ENCODE data around the gene CEND1.

Gene CEND1

GRCh38 chr11:811446-812245 is 21.8 kb upstream of the CEND1 start:
- DNase-seq (ENCODE audit: low spot score): no peak

GRCh38 chr11:810040-810567 is 20.2 kb upstream of the CEND1 start:
- DNase-seq (ENCODE audit: low spot score): no peak

- DNase-seq (ENCODE audit: low spot score): peak; percentile 97
Observed at GRCh38 chr11:809287-810039, 19.6 kb upstream of the CEND1 start, which contains the start of gene RPLP2. RPLP2 (plus strand) TSS chr11:809967; CDS start chr11:810235, 268 bp downstream.

GRCh38 chr11:808427-809286 is 18.8 kb upstream of the CEND1 start:
- DNase-seq (ENCODE audit: low spot score): no peak

- peak; percentile 63 for DNase-seq (ENCODE audit: low spot score)
Observed at GRCh38 chr11:804599-804964, 14.7 kb upstream of the CEND1 start.

- DNase-seq (ENCODE audit: low spot score): no peak
Observed at GRCh38 chr11:803770-804598, 14.1 kb upstream of the CEND1 start.

GRCh38 chr11:803467-803742 is 13.5 kb upstream of the CEND1 start:
- DNase-seq (ENCODE audit: low spot score): no peak

GRCh38 chr11:802693-803466 is 13.0 kb upstream of the CEND1 start:
- no peak for DNase-seq (ENCODE audit: low spot score)

GRCh38 chr11:802018-802617 is 12.2 kb upstream of the CEND1 start:
- DNase-seq (ENCODE audit: low spot score): no peak

- no peak for DNase-seq (ENCODE audit: low spot score)
Observed at GRCh38 chr11:801097-801780, 11.3 kb upstream of the CEND1 start.

GRCh38 chr11:800473-800872 is 10.6 kb upstream of the CEND1 start:
- DNase-seq (ENCODE audit: low spot score): no peak

GRCh38 chr11:799641-800316 is 9.9 kb upstream of the CEND1 start:
- DNase-seq (ENCODE audit: low spot score): no peak

GRCh38 chr11:798093-798713 is 8.3 kb upstream of the CEND1 start, which contains the start of gene SLC25A22:
SLC25A22 (minus strand) TSS chr11:798281; CDS start chr11:795006, 3,275 bp downstream.
- DNase-seq (ENCODE audit: low spot score): peak; percentile 82

GRCh38 chr11:797296-798092 is 7.6 kb upstream of the CEND1 start:
- DNase-seq (ENCODE audit: low spot score): peak; percentile 89

- peak; percentile 29 for DNase-seq (ENCODE audit: low spot score)
Observed at GRCh38 chr11:796565-797295, 6.8 kb upstream of the CEND1 start.

GRCh38 chr11:795634-796564 is 6.0 kb upstream of the CEND1 start:
- peak; percentile 95 for DNase-seq (ENCODE audit: low spot score)

All from RKO (cell line).